GM10248 (cell line): Measurements from ENCODE around the gene SLC7A4.

Source experiments
- CTCF ChIA-PET: fragments of 300-600 bp; sonication (Branson Sonifier 250); formaldehyde crosslinking; extraction: SDS; loops from one replicate; lab custom pipeline; 2021; ENCODE audit warnings: antibody characterized with exemption; lab: Yijun Ruan, JAX
- POLR2A ChIA-PET: fragments of 350-650 bp; sonication (Branson Sonifier 250); formaldehyde crosslinking; extraction: SDS; loops from one replicate; lab custom pipeline; 2020; ENCODE audit warnings: antibody characterized with exemption; lab: Yijun Ruan, JAX
- DNase-seq: peaks from one replicate; pipeline ENCODE4 v3.0.0; 2012; ENCODE audit errors: extremely low spot score
- CTCF ChIP-seq: IDR thresholded peaks from 2 replicates; pipeline ENCODE4 v1.5.1; 2012; ENCODE audit warnings: mild to moderate bottlenecking, low read depth; ENCODE audit errors: extremely low read depth, missing control alignments, control extremely low read depth

Gene SLC7A4

GRCh38 chr22:20980938-20981722 is 51.2 kb downstream of the SLC7A4 start:
- DNase-seq = no peak
- TF ChIP-seq CTCF = no peak
- POLR2A ChIA-PET = interaction anchor here (1.3 to 2.2 kb wide), 2 partner anchors 9 to 21 kb away, joined by 3 to 7 read pairs; partner anchors contain the start of gene THAP7
- CTCF ChIA-PET = interaction anchor here (0.9 to 3.3 kb wide), 10 partner anchors 9 to 197 kb away, joined by 3 to 11 read pairs (median 5); partner anchors contain the start of gene AIFM3

GRCh38 chr22:20980523-20980922 is 51.8 kb downstream of the SLC7A4 start:
- no peak for TF ChIP-seq CTCF
- ChIA-PET POLR2A (interaction anchor here (2.2 kb wide), 1 partner anchor 22 kb away, joined by 7 read pairs; the partner anchor contains the start of gene THAP7), CTCF (interaction anchor here (0.9 to 3.3 kb wide), 5 partner anchors 10 to 22 kb away, joined by 3 to 11 read pairs (median 8); partner anchors contain the start of gene AIFM3)
- DNase-seq = no peak

GRCh38 chr22:20979940-20980453 is 52.4 kb downstream of the SLC7A4 start:
- ChIA-PET POLR2A (no interaction called here), CTCF (interaction anchor here (1.2 to 3.3 kb wide), 3 partner anchors 12 to 22 kb away, joined by 3 to 11 read pairs (median 9); partner anchors contain the start of gene AIFM3)
- no peak for DNase-seq
- TF ChIP-seq CTCF = no peak

DNA sequence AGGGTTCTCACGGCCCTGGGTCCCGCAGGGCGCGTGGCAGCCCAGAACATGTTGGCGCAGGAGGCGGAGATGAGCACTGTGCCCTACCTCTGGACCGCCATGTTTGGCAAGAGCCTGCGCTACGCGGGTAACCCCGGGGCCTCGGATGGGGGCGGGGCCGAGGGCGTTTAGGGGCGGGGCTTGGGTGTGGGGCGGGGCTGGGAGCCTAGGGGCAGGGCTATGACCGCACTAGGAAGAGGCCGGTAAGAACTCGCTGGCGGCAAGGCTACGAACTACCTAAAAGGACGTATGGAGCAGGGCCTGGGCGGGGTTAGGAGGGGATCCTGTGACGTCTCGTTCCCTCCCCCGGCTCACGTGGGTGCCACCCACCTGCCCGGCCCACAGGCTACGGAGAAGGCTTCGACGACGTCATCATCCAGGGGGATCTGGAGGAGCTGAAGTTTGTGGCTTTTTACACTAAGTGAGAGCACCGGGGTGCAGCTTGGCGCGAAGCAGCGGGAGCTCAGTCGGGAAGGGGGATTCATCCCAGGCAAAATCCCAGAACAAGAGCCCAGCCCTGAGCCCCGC is 53.0 kb downstream of the SLC7A4 start:
- CTCF ChIA-PET = interaction anchor here (1.2 to 1.7 kb wide), 2 partner anchors 21 kb away, joined by 3 to 5 read pairs; no protein-coding TSS in a partner anchor
- DNase-seq = peak; percentile 85
- no peak for TF ChIP-seq CTCF
- POLR2A ChIA-PET = no interaction called here
